Immature natural killer cell (primary cell): ENCODE data around the gene HOXA5. TPM values are rescaled to one million over a fixed set of nuclear protein-coding genes. Genes with fewer than 3 reads are reported as not detected.

Experiments used
- DNase-seq, 3 donors: peaks; one replicate each; pipeline ENCODE4 v3.0.0; 2022; ENCODE audit warnings: mixed read lengths in 1 of 3
- H3K27ac Mint-ChIP-seq, 6 donors: one replicate each; pipeline ENCODE4 v1.8.0; 2020; ENCODE audit warnings: mixed read lengths in 6 of 6, mild to moderate bottlenecking in 5 of 6, inconsistent platforms in 4 of 6, moderate library complexity in 3 of 6
- H3K27me3 Mint-ChIP-seq, 3 donors: one replicate each; pipeline ENCODE4 v1.8.0; 2020 to 2021; ENCODE audit warnings: low read depth in 3 of 3, mild to moderate bottlenecking in 3 of 3, mixed read lengths in 3 of 3, moderate library complexity in 3 of 3, inconsistent platforms in 1 of 3
- H3K36me3 Mint-ChIP-seq, 3 donors: one replicate each; pipeline ENCODE4 v1.8.0; 2020; ENCODE audit warnings: mixed read lengths in 3 of 3, inconsistent platforms in 2 of 3, mild to moderate bottlenecking in 2 of 3
- H3K4me1 Mint-ChIP-seq, 2 donors: one replicate each; pipeline ENCODE4 v1.8.0; 2020; ENCODE audit warnings: inconsistent platforms in 2 of 2, mild to moderate bottlenecking in 2 of 2, mixed read lengths in 2 of 2, moderate library complexity in 1 of 2
- H3K4me3 Mint-ChIP-seq, 5 donors: one replicate each; pipeline ENCODE4 v1.8.0; 2020; ENCODE audit warnings: mild to moderate bottlenecking in 5 of 5, mixed read lengths in 5 of 5, inconsistent platforms in 3 of 5, moderate library complexity in 3 of 5
- H3K9me3 Mint-ChIP-seq, 6 donors: one replicate each; pipeline ENCODE4 v1.8.0; 2020; ENCODE audit warnings: mild to moderate bottlenecking in 6 of 6, mixed read lengths in 6 of 6, inconsistent platforms in 4 of 6, moderate library complexity in 3 of 6
- polyA plus RNA-seq, 3 donors: library from polyadenylated mRNA; unstranded; fragments of 300-500 nt; fragmentation: Illumina TruSeq; gene quantifications; one replicate each; pipeline ENCODE4 v1.2.3, GENCODE V29; 2021

HOXA5 gene
- polyA plus RNA-seq, 3 donors from 2014 or later: 0.42 to 1.1 (median 0.73) TPM

GRCh38 chr7:27156508-27156898 is 13.0 kb upstream of the HOXA5 start, which contains the start of gene HOXA7:
TSS of gene HOXA7 (minus strand) at chr7:27156675. CDS start at chr7:27156545, 130 bp downstream.
- peak; percentile 37 to 49 (median 39) for DNase-seq
- H3K27ac Mint-ChIP-seq: peak within 1 kb of the TSS in 5 of 6 donors; percentile 4 to 72 (median 57)
- peak within 1 kb of the TSS; percentile 72 to 85 (median 77) for H3K4me3 Mint-ChIP-seq
- H3K9me3 Mint-ChIP-seq: peaks cover 0 to 3% (median 0%) of the 10 kb centered on the region in 6 donors
- H3K27me3 Mint-ChIP-seq: peaks cover 57 to 79% (median 79%) of the 10 kb centered on the region in 3 donors
- H3K36me3 Mint-ChIP-seq: no peaks in the 10 kb centered on the region
- peaks cover 43 to 65% of the 10 kb centered on the region in 2 donors for H3K4me1 Mint-ChIP-seq

GRCh38 chr7:27155816-27156507 is 12.5 kb upstream of the HOXA5 start:
- H3K9me3 Mint-ChIP-seq: peaks cover 0 to 3% (median 0%) of the 10 kb centered on the region in 6 donors
- peak; percentile 28 to 49 (median 40) for DNase-seq

GRCh38 chr7:27154901-27155815 is 11.7 kb upstream of the HOXA5 start:
- Mint-ChIP-seq H3K9me3 (peaks cover 0 to 3% (median 0%) of the 10 kb centered on the region in 6 donors), H3K4me1 (peaks cover 49 to 72% of the 10 kb centered on the region in 2 donors), H3K27me3 (peaks cover 58 to 84% (median 81%) of the 10 kb centered on the region in 3 donors), H3K36me3 (no peaks in the 10 kb centered on the region), H3K4me3 (peak overlapping the region; percentile 55 to 85 (median 76)), H3K27ac (peak overlapping the region; percentile 38 to 77 (median 65))
- DNase-seq: peak in 2 of 3 donors; percentile 23 to 51

More at GRCh38 chr7:27155816-27156507, 12.5 kb upstream of the HOXA5 start:
- H3K4me1 Mint-ChIP-seq: peaks cover 45 to 67% of the 10 kb centered on the region in 2 donors
- peak overlapping the region; percentile 72 to 85 (median 77) for H3K4me3 Mint-ChIP-seq
- peak overlapping the region in 5 of 6 donors; percentile 4 to 72 (median 50) for H3K27ac Mint-ChIP-seq
- no peaks in the 10 kb centered on the region for H3K36me3 Mint-ChIP-seq
- peaks cover 59 to 82% (median 81%) of the 10 kb centered on the region in 3 donors for H3K27me3 Mint-ChIP-seq

GRCh38 chr7:27154369-27154768 is 10.9 kb upstream of the HOXA5 start:
- Mint-ChIP-seq H3K9me3 (peaks cover 0 to 3% (median 0%) of the 10 kb centered on the region in 6 donors), H3K27ac (peak overlapping the region in 1 of 6 donors; percentile 65)
- no peak for DNase-seq

GRCh38 chr7:27153526-27153925 is 10.0 kb upstream of the HOXA5 start:
- Mint-ChIP-seq H3K9me3 (peaks cover 0 to 3% (median 0%) of the 10 kb centered on the region in 6 donors), H3K27ac (no peak overlapping the region), H3K4me1 (peaks cover 46 to 67% of the 10 kb centered on the region in 2 donors), H3K4me3 (peak overlapping the region in 3 of 5 donors; percentile 14 to 35 (median 33)), H3K36me3 (no peaks in the 10 kb centered on the region), H3K27me3 (peaks cover 55 to 76% (median 74%) of the 10 kb centered on the region in 3 donors)
- DNase-seq: no peak

More at GRCh38 chr7:27154369-27154768, 10.9 kb upstream of the HOXA5 start:
- peaks cover 58 to 81% (median 76%) of the 10 kb centered on the region in 3 donors for H3K27me3 Mint-ChIP-seq
- no peaks in the 10 kb centered on the region for H3K36me3 Mint-ChIP-seq
- peaks cover 46 to 72% of the 10 kb centered on the region in 2 donors for H3K4me1 Mint-ChIP-seq
- H3K4me3 Mint-ChIP-seq: peak overlapping the region in 4 of 5 donors; percentile 55 to 76 (median 74)

- peak overlapping the region in 4 of 5 donors; percentile 43 to 89 (median 86) for H3K4me3 Mint-ChIP-seq
- DNase-seq: no peak
- no peak overlapping the region for H3K27ac Mint-ChIP-seq
- H3K27me3 Mint-ChIP-seq: peaks cover 52 to 76% (median 75%) of the 10 kb centered on the region in 3 donors
- H3K4me1 Mint-ChIP-seq: peaks cover 49 to 70% of the 10 kb centered on the region in 2 donors
- peaks cover 0 to 2% (median 0%) of the 10 kb centered on the region in 6 donors for H3K9me3 Mint-ChIP-seq
- no peaks in the 10 kb centered on the region for H3K36me3 Mint-ChIP-seq
Observed at GRCh38 chr7:27152816-27153442, 9.4 kb upstream of the HOXA5 start.

GRCh38 chr7:27151931-27152815 is 8.7 kb upstream of the HOXA5 start, which contains the start of gene HOXA3:
TSS of gene HOXA3 (minus strand) at chr7:27152583. CDS start at chr7:27110640, 41,943 bp downstream.
- H3K27ac Mint-ChIP-seq: peak within 1 kb of the TSS in 5 of 6 donors; percentile 12 to 77 (median 66)
- H3K36me3 Mint-ChIP-seq: no peaks in the 10 kb centered on the region
- DNase-seq: no peak
- H3K27me3 Mint-ChIP-seq: peaks cover 49 to 74% (median 70%) of the 10 kb centered on the region in 3 donors
- H3K4me3 Mint-ChIP-seq: peak within 1 kb of the TSS; percentile 85 to 89 (median 86)
- H3K9me3 Mint-ChIP-seq: peaks cover 0 to 2% (median 0%) of the 10 kb centered on the region in 6 donors
- H3K4me1 Mint-ChIP-seq: peaks cover 53 to 77% of the 10 kb centered on the region in 2 donors

GRCh38 chr7:27151341-27151930 is 8.0 kb upstream of the HOXA5 start:
- peak overlapping the region; percentile 85 to 89 (median 86) for H3K4me3 Mint-ChIP-seq
- peak overlapping the region; percentile 12 to 77 (median 58) for H3K27ac Mint-ChIP-seq
- no peaks in the 10 kb centered on the region for H3K36me3 Mint-ChIP-seq
- no peak for DNase-seq
- peaks cover 54 to 79% of the 10 kb centered on the region in 2 donors for H3K4me1 Mint-ChIP-seq
- H3K9me3 Mint-ChIP-seq: peaks cover 0 to 2% (median 0%) of the 10 kb centered on the region in 6 donors
- peaks cover 43 to 73% (median 72%) of the 10 kb centered on the region in 3 donors for H3K27me3 Mint-ChIP-seq

GRCh38 chr7:27150568-27151340 is 7.3 kb upstream of the HOXA5 start:
- peak; percentile 67 to 75 (median 72) for DNase-seq
- peaks cover 0 to 3% (median 0%) of the 10 kb centered on the region in 3 donors for H3K36me3 Mint-ChIP-seq
- H3K27me3 Mint-ChIP-seq: peaks cover 38 to 70% (median 67%) of the 10 kb centered on the region in 3 donors
- peaks cover 0 to 2% (median 0%) of the 10 kb centered on the region in 6 donors for H3K9me3 Mint-ChIP-seq
- peak overlapping the region; percentile 41 to 89 (median 64) for H3K27ac Mint-ChIP-seq
- H3K4me3 Mint-ChIP-seq: peak overlapping the region; percentile 85 to 89 (median 86)
- peaks cover 48 to 75% of the 10 kb centered on the region in 2 donors for H3K4me1 Mint-ChIP-seq

- DNase-seq: no peak
- peak overlapping the region in 5 of 6 donors; percentile 35 to 89 (median 61) for H3K27ac Mint-ChIP-seq
Observed at GRCh38 chr7:27149842-27150567, 6.5 kb upstream of the HOXA5 start.

More at GRCh38 chr7:27149842-27150567, 6.5 kb upstream of the HOXA5 start:
- Mint-ChIP-seq H3K4me1 (peaks cover 41 to 67% of the 10 kb centered on the region in 2 donors), H3K9me3 (peaks cover 0 to 2% (median 0%) of the 10 kb centered on the region in 6 donors), H3K4me3 (peak overlapping the region; percentile 85 to 89 (median 86)), H3K27me3 (peaks cover 30 to 62% (median 59%) of the 10 kb centered on the region in 3 donors), H3K36me3 (peaks cover 0 to 3% (median 0%) of the 10 kb centered on the region in 3 donors)
